IMR-90 (cell line): ENCODE data around the gene CNTRL. TPM values are rescaled to one million over a fixed set of nuclear protein-coding genes. Genes with fewer than 3 reads are reported as not detected.

Experiments
- ATAC-seq: fragments of 200-7000 bp; cut with Tn5 transposase; 2 replicates; pipeline ENCODE4 v1.9.1; 2020; ENCODE audit warnings: low read depth, mild to moderate bottlenecking, moderate library complexity
- BruUV-seq: library from RNA; stranded (reverse); fragments of 400-500 nt; replicated peaks from 2 replicates; lab custom pipeline; 2021; lab: Mats Ljungman, UMichigan
- CTCF ChIA-PET: fragments of 300-600 bp; formaldehyde crosslinking; extraction: SDS; loops from one replicate; lab custom pipeline; 2021; ENCODE audit warnings: antibody characterized with exemption; lab: Yijun Ruan, JAX
- POLR2A ChIA-PET: fragments of 300-600 bp; sonication (Branson Sonifier 250); formaldehyde crosslinking; loops from one replicate; lab custom pipeline; 2022; ENCODE audit warnings: antibody characterized with exemption; ENCODE audit not compliant: unreplicated experiment; lab: Charles Lee
- DNase-seq: peaks from one replicate; pipeline ENCODE4 v3.0.0; 2013
- H2AFZ ChIP-seq: replicated peaks from 2 replicates; pipeline ENCODE3; 2013; ENCODE audit warnings: low read length, mild to moderate bottlenecking; ENCODE audit not compliant: poor library complexity
- H2AK5ac ChIP-seq: 2 replicates; pipeline ENCODE4 v1.6.1; 2013; ENCODE audit warnings: low read depth, low read length, inconsistent platforms
- H2AK9ac ChIP-seq: replicated peaks from 2 replicates; pipeline ENCODE3; 2013; ENCODE audit warnings: mild to moderate bottlenecking, low read depth, low read length, moderate library complexity; ENCODE audit not compliant: poor library complexity
- H2BK120ac ChIP-seq: 2 replicates; pipeline ENCODE4 v1.6.1; 2013; ENCODE audit warnings: low read depth, low read length, inconsistent platforms
- H2BK15ac ChIP-seq: 3 replicates; pipeline ENCODE4 v1.6.1; 2013; ENCODE audit warnings: low read depth, low read length, inconsistent platforms
- H2BK20ac ChIP-seq: 2 replicates; pipeline ENCODE4 v1.6.1; 2013; ENCODE audit warnings: low read depth, mild to moderate bottlenecking, inconsistent platforms, low read length, moderate library complexity
- H2BK5ac ChIP-seq: 2 replicates; pipeline ENCODE4 v1.6.1; 2013; ENCODE audit warnings: mild to moderate bottlenecking, low read depth, low read length, inconsistent platforms; ENCODE audit not compliant: poor library complexity, severe bottlenecking
- H3K14ac ChIP-seq: replicated peaks from 2 replicates; pipeline ENCODE4 v1.6.1; 2013; ENCODE audit warnings: low read depth, low read length, inconsistent platforms
- H3K18ac ChIP-seq: 2 replicates; pipeline ENCODE4 v1.6.1; 2013; ENCODE audit warnings: low read depth, low read length, control low read depth
- H3K23ac ChIP-seq: 2 replicates; pipeline ENCODE4 v1.6.1; 2013; ENCODE audit warnings: low read depth, low read length, inconsistent platforms
- H3K27ac ChIP-seq: 2 replicates; pipeline ENCODE4 v1.5.1; 2013; ENCODE audit warnings: mild to moderate bottlenecking, control low read depth, low read length; ENCODE audit not compliant: insufficient read depth
- H3K27me3 ChIP-seq: 2 replicates; pipeline ENCODE4 v1.6.1; 2013; ENCODE audit warnings: low read length; ENCODE audit not compliant: control insufficient read depth, insufficient read depth
- H3K36me3 ChIP-seq: 2 replicates; pipeline ENCODE4 v1.6.1; 2013; ENCODE audit warnings: low read length, mixed read lengths; ENCODE audit not compliant: control insufficient read depth, insufficient read depth
- H3K4ac ChIP-seq: 2 replicates; pipeline ENCODE4 v1.6.1; 2013; ENCODE audit warnings: low read depth, low read length, inconsistent platforms
- H3K4me1 ChIP-seq: 2 replicates; pipeline ENCODE4 v1.6.1; 2013; ENCODE audit warnings: low read length, mixed read lengths; ENCODE audit not compliant: control insufficient read depth, insufficient read depth
- H3K4me2 ChIP-seq: 2 replicates; pipeline ENCODE4 v1.6.1; 2013; ENCODE audit warnings: low read depth, mild to moderate bottlenecking, control low read depth, low read length, moderate library complexity
- H3K4me3 ChIP-seq: 2 replicates; pipeline ENCODE4 v1.5.1; 2013; ENCODE audit warnings: low read depth, mild to moderate bottlenecking, control low read depth, low read length, moderate library complexity; ENCODE audit not compliant: insufficient read depth
- H3K56ac ChIP-seq: 2 replicates; pipeline ENCODE4 v1.6.1; 2013; ENCODE audit warnings: low read length, inconsistent platforms; ENCODE audit not compliant: insufficient read depth; ENCODE audit errors: extremely low read depth
- H3K79me1 ChIP-seq, 2 experiments: 2 replicates each; pipeline ENCODE4 v1.6.1; 2013; ENCODE audit warnings: low read length in 2 of 2, inconsistent platforms in 1 of 2, low read depth in 1 of 2
- H3K9ac ChIP-seq: 2 replicates; pipeline ENCODE4 v1.6.1; 2013; ENCODE audit warnings: low read depth, low read length, control low read depth
- H3K9me1 ChIP-seq: 2 replicates; pipeline ENCODE4 v1.6.1; 2013; ENCODE audit warnings: low read length, inconsistent platforms; ENCODE audit not compliant: insufficient read depth
- H3K9me3 ChIP-seq: 2 replicates; pipeline ENCODE4 v1.6.1; 2013; ENCODE audit warnings: low read length; ENCODE audit not compliant: control insufficient read depth, insufficient read depth
- H4K20me1 ChIP-seq: 2 replicates; pipeline ENCODE4 v1.6.1; 2013; ENCODE audit warnings: low read length, inconsistent platforms; ENCODE audit not compliant: insufficient read depth
- H4K5ac ChIP-seq: 2 replicates; pipeline ENCODE4 v1.6.1; 2013; ENCODE audit warnings: mild to moderate bottlenecking, low read depth, low read length, control low read depth
- H4K8ac ChIP-seq, 2 experiments: 2 replicates each; pipeline ENCODE4 v1.6.1; 2013; ENCODE audit warnings: low read depth in 2 of 2, low read length in 2 of 2, control low read depth in 1 of 2, inconsistent platforms in 1 of 2
- H4K91ac ChIP-seq: 2 replicates; pipeline ENCODE4 v1.6.1; 2013; ENCODE audit warnings: low read depth, low read length, inconsistent platforms; ENCODE audit not compliant: insufficient read depth
- BHLHE40 ChIP-seq: fragments of 150-350 bp; IDR thresholded peaks from 2 replicates; pipeline ENCODE4 v1.6.1; 2016; ENCODE audit warnings: mild to moderate bottlenecking, low read depth, low read length
- CEBPB ChIP-seq: IDR thresholded peaks from 2 replicates; pipeline ENCODE4 v1.6.1; 2012; ENCODE audit warnings: low read depth, low read length, improper control_type of control experiment
- CHD1 ChIP-seq: IDR thresholded peaks from 2 replicates; pipeline ENCODE4 v1.6.1; 2012; ENCODE audit warnings: low read depth, low read length, improper control_type of control experiment
- CTCF ChIP-seq: conservative IDR thresholded peaks from 2 replicates; pipeline ENCODE4 v1.5.1; 2012; ENCODE audit warnings: mild to moderate bottlenecking, low read depth, low read length, improper control_type of control experiment
- FOS ChIP-seq: fragments of 150-350 bp; IDR thresholded peaks from 2 replicates; pipeline ENCODE4 v1.6.1; 2016; ENCODE audit warnings: low read depth, low read length
- MAZ ChIP-seq: IDR thresholded peaks from 2 replicates; pipeline ENCODE4 v1.6.1; 2012; ENCODE audit warnings: low read depth, mild to moderate bottlenecking, low read length, improper control_type of control experiment, moderate library complexity, borderline replicate concordance
- MXI1 ChIP-seq: IDR thresholded peaks from 2 replicates; pipeline ENCODE4 v1.6.1; 2012; ENCODE audit warnings: low read depth, mild to moderate bottlenecking, low read length, moderate library complexity, borderline replicate concordance
- NFE2L2 ChIP-seq: fragments of 150-350 bp; IDR thresholded peaks from 2 replicates; pipeline ENCODE4 v1.6.1; 2016; ENCODE audit warnings: low read depth, mild to moderate bottlenecking, low read length
- RAD21 ChIP-seq: IDR thresholded peaks from 2 replicates; pipeline ENCODE4 v1.6.1; 2012; ENCODE audit warnings: low read length, improper control_type of control experiment
- RCOR1 ChIP-seq: IDR thresholded peaks from 2 replicates; pipeline ENCODE4 v1.6.1; 2012; ENCODE audit warnings: mild to moderate bottlenecking, low read length, improper control_type of control experiment; ENCODE audit not compliant: insufficient replicate concordance
- SMC3 ChIP-seq: fragments of 150-350 bp; IDR thresholded peaks from 2 replicates; pipeline ENCODE4 v1.6.1; 2016; ENCODE audit warnings: low read depth, mild to moderate bottlenecking, antibody characterized with exemption, low read length, moderate library complexity
- USF2 ChIP-seq: fragments of 150-350 bp; IDR thresholded peaks from 2 replicates; pipeline ENCODE4 v1.6.1; 2017; ENCODE audit warnings: mild to moderate bottlenecking, antibody characterized with exemption, low read length, low read depth
- WGBS, 2 experiments: methylation state at CpG; one replicate each; pipeline versions ENCODE4 v1.1.5 to v1.1.7; 2013; ENCODE audit warnings: missing lambda C conversion rate in 2 of 2; ENCODE audit not compliant: insufficient read length in 1 of 2; ENCODE audit errors: extremely low coverage in 2 of 2; 5-methylcytosine and 5-hydroxymethylcytosine counted together
- dilution Hi-C: fragments of 300-500 bp; cut with HindIII; formaldehyde crosslinking; loops from one replicate; pipeline ENCODE4 v1.14.3; 2018; ENCODE audit warnings: low sequenced_read_pairs; ENCODE audit not compliant: unreplicated experiment
- in situ Hi-C: fragments of 300-500 bp; cut with MboI; formaldehyde crosslinking; loops from 3 replicates; pipeline ENCODE4 v1.14.3; 2019; ENCODE audit warnings: low sequenced_read_pairs, inconsistent platforms, mixed read lengths
- intact Hi-C: fragments of 100-400 bp; cut with micrococcal nuclease; formaldehyde crosslinking; loops from 2 replicates; pipeline ENCODE4 v1.10.0; 2022
- polyA plus RNA-seq, 3 experiments: library from polyadenylated mRNA; depleted of rRNA; stranded (reverse); fragments of >200 nt; gene quantifications; 2 replicates each; pipeline ENCODE4 v1.2.3, GENCODE V29; 2012; ENCODE audit warnings: low replicate concordance in 1 of 3
- total RNA-seq: library from RNA; depleted of rRNA; stranded (reverse); fragments of >200 nt; gene quantifications from 2 replicates; pipeline ENCODE4 v1.2.3, GENCODE V29; 2012

CNTRL gene
- total and polyA plus RNA-seq, 2 of the 4 experiments (the other 2 are of a cell fraction): 4.5 to 7.3 TPM

GRCh38 chr9:121144482-121144881 lies 69.7 kb downstream of the CNTRL start:
- Histone ChIP-seq H2AFZ (no peak overlapping the region), H3K56ac (no peak overlapping the region), H2BK15ac (no peak overlapping the region), H3K36me3 (peaks cover 31% of the 10 kb centered on the region), H3K23ac (no peak overlapping the region), H3K9me3 (no peaks in the 10 kb centered on the region), H3K9me1 (0 out of 2 replicates have a peak, but pooled peaks cover 6% of the 10 kb centered on the region), H4K8ac (no peak overlapping the region), H3K4ac (no peak overlapping the region), H2BK5ac (no peak overlapping the region), H3K79me1 (no peaks in the 10 kb centered on the region; a peak in 1 of 4 replicates), H4K5ac (no peak overlapping the region), H4K20me1 (no peaks in the 10 kb centered on the region), H3K14ac (no peak overlapping the region), H3K9ac (no peak overlapping the region), H3K27ac (no peak overlapping the region), H3K4me1 (no peaks in the 10 kb centered on the region), H2AK5ac (no peak overlapping the region), H3K27me3 (no peaks in the 10 kb centered on the region), H2AK9ac (no peak overlapping the region), H4K91ac (no peak overlapping the region), H3K4me2 (no peak overlapping the region), H3K4me3 (no peak overlapping the region), H3K18ac (no peak overlapping the region), H2BK20ac (no peak overlapping the region), H2BK120ac (no peak overlapping the region)
- ATAC-seq: no peak
- DNase-seq: no peak
- TF ChIP-seq MXI1: no peak
- no peak for TF ChIP-seq MAZ
- TF ChIP-seq RAD21: no peak
- TF ChIP-seq SMC3: no peak
- no peak for TF ChIP-seq CTCF
- TF ChIP-seq FOS: no peak
- TF ChIP-seq BHLHE40: no peak
- no peak for TF ChIP-seq NFE2L2
- no peak for TF ChIP-seq RCOR1
- TF ChIP-seq CEBPB: no peak
- no peak for TF ChIP-seq USF2
- TF ChIP-seq CHD1: no peak
- 100% methylated on average over 2 of the region's 2 CpGs; no CpG with 5 or more reads in 1 of the 2 experiments for WGBS, 2 experiments
- in situ Hi-C loops (no loop called here), dilution Hi-C loops (no loop called here), intact Hi-C loops (no loop called here)
- no TSS peak for BruUV-seq
- ChIA-PET CTCF (no interaction called here), POLR2A (no interaction called here)
